K562 (cell line): ENCODE measurements around the gene PEX6. TPM values are rescaled to one million over a fixed set of nuclear protein-coding genes. Genes with fewer than 3 reads are reported as not detected.

Experiments
- NCOA1 ChIP-seq: fragments of 450-650 bp; IDR thresholded peaks from 2 replicates; pipeline ENCODE4 v1.6.1; 2016; ENCODE audit warnings: low read depth
- ZBTB40 ChIP-seq, 2 experiments: fragments of 450-650 bp in 1 of 2; sonication (generic) in 1 of 2; formaldehyde crosslinking in 1 of 2; IDR thresholded peaks; 2 replicates each; pipeline versions ENCODE4 v1.7.1 to v1.9.0; 2016 to 2022; ENCODE audit warnings: inconsistent platforms in 1 of 2, mild to moderate bottlenecking in 1 of 2, missing genetic modification reagents in 1 of 2
- ZNF780A ChIP-seq: fragments of 250-450 bp; sonication (Bioruptor Pico); IDR thresholded peaks from 2 replicates; pipeline ENCODE4 v1.5.0; 2021; ENCODE audit warnings: mild to moderate bottlenecking
- polyA plus RNA-seq, 8 experiments: library from polyadenylated mRNA; depleted of rRNA in 4 of 8; stranded (reverse) in 5 of 8; unstranded in 3 of 8; fragments of >200 nt; fragmentation: Nextera tagmentation in 2 of 8; fragmentation: Illumina TruSeq in 1 of 8; extraction: Ambion mirVana in 2 of 8; extraction: Trizol in 1 of 8; gene quantifications; 2 replicates each; pipeline versions ENCODE4 v1.2.1 to v1.2.3, GENCODE V29; 2011 to 2014; ENCODE audit warnings: inconsistent platforms in 1 of 8, missing spikeins in 1 of 8
- total RNA-seq, 7 experiments: library from RNA; depleted of rRNA in 6 of 7; stranded (reverse); fragments of >200 nt in 6 of 7; fragmentation: Illumina TruSeq in 2 of 7; extraction: Trizol in 2 of 7; gene quantifications; 2 replicates each; pipeline versions ENCODE4 v1.2.1 to v1.2.3, GENCODE V29; 2011 to 2021; ENCODE audit warnings: low replicate concordance in 1 of 7

The PEX6 gene
- total and polyA plus RNA-seq, 9 of the 15 experiments (the other 6 are each of a cell fraction or from before 2014, with no cell fraction given) = 0.17 to 20.8 (median 6.9) TPM

- TF ChIP-seq ZBTB40 (IDR thresholded peaks at IDR 0.05) (no peak), ZBTB40 (CRISPR knock-in tag; IDR thresholded peaks at IDR 0.05) (no peak), ZNF780A (CRISPR knock-in tag) (no peak), NCOA1 (no peak)
Measured at GRCh38 chr6:42963179-42963854, 15.7 kb downstream of the PEX6 start (continued).
